TTC549 (cell line): ENCODE measurements around the gene PDLIM4.

Experiments used
- FAIRE-seq: peaks from 2 replicates; lab custom pipeline; 2012; peaks lifted over from hg19 to GRCh38; lab: Jason Lieb, UNC

PDLIM4 gene

DNA sequence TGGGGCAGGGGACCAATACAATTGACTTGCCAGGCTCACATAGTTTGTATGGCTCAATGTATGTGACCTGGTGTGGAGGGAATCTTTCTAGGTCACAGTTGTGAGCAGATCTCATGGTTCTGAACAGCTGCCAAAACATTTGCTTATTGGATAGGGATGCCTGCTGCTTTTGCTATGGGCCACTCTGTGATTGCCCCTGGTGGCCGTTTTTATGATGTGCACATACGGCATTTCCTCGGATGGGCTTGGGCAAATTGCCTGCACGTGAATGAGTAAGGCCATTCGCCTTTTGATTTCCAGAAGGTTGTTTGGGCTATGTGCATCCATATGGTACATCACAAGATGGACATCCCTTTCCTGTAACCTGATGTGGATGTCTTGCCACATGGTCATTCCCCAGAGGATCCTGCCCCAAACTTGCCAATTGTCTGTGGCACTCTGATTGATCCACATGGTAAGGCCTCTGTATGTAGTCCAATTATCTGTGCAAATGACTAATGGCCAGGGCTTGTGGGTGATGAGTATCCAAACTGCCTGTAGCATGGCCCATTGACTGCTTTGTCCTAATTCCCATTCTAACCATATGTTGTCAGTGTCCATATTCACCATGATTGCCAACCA, 26.0 kb downstream of the PDLIM4 start:
- FAIRE-seq, result no peak

DNA sequence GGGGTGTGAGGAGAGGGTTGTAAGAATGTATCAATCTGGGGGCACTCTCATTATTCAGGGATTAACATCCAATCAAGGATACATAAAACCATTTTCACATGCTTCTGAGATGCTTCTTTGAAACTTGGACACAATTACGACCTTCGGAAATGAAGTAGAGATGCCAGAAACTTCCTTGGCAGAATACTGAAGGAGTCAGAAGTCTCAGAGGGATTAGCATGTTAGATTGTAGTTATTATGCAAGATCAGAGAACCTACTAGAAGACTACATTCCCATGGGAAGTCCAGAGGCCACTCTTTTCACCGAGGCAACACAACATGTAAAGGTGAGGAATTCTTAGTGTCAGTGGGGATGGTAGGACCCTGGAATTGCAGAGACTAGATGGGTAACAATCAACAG, 31.6 kb downstream of the PDLIM4 start:
- FAIRE-seq, result no peak

DNA sequence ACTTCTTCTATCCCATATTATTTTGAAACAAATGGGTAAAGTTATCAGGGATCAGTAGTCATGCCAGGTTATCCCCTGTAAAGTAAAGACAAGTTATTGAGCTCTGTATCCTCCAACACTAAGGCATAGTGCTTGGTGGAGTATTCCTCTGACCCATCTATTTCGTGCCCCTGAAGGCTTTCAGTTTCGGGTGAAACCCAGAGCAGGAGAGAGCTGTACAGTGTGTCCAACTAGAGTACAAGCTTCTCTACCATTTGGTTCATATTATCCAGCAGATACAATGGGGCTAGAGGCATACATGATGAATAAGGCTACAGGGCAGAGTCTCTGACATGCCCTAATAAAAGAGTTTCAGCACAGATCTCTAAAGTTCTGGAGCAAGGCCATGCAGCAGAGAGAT, 33.5 kb downstream of the PDLIM4 start:
- no peak for FAIRE-seq

DNA sequence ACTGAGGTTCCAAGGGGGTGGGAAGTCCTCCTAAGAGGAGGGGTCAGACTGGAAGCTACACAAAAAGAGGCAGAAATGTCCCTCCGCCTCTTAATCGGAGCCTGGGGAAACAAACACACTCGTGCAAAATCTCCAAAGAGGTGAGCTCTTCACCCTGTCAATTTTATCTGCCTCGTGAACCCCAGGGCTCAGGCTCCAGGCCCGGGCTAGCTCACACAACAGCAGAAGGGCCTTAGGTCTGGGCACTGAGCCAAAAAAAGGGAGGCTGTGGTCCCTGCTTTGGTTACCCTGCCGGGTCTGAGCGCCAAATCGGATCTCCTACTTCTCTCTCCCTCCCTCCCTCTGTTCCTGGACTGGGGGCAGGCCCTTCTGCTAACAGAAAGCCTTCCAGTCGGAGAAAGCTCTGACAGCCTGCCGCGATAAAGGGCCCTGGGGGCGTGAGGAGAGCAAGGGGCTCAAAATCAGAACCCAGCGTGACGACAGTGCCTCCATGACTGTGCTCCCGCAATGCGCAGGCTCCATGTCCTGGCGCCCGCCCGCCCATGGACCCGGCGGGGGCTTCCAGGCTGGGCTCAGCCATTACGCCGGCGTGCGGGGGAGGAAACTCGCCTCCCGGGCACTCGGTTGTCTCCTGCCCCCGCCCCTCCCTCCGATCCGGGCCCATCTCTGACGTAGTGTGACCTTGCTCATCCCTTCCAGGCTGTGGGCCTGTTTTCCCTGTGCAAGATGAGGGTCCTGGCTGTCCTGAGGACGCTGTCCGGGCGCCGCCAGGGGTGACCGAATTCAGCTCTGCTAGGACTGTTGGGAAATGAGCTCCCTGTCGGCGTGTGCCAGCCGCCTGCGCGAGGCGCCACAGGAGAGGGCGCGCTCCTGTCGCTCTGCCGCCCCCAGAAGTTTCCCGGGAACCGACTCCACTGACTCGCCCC, 35.8 kb downstream of the PDLIM4 start:
- no peak for FAIRE-seq

DNA sequence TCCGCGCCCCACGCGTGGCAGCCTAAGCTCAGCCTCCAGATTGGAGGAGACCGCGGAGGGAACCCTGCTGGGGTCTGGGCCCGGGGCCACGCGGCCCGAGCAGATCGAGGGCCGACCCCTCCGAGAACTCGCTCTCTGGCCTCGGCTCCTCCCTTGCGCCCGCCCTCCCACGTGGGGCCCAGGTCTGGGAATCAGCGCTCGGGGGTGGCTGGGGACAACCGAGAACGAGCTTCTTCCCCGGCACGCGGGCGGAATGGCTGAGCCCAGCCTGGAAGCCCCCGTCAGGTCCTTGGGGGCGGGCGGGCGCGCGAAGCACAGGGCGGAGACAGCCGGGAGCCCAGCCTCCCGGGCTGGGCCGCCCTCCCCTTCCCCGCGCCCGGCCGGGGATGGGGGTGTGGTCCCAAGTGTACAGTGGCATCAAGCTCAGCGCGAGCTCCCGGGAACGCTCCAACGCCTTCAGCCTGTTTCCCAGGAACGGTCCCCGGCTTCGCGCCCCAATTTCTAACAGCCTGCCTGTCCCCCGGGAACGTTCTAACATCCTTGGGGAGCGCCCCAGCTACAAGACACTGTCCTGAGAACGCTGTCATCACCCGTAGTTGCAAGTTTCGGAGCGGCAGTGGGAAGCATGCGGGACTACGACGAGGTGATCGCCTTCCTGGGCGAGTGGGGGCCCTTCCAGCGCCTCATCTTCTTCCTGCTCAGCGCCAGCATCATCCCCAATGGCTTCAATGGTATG, 36.7 kb downstream of the PDLIM4 start, which contains the start of gene SLC22A4:
TSS of gene SLC22A4 (plus strand) at position 403 of the 736 bp plus-strand sequence. CDS start at position 626, 223 bp downstream.
- FAIRE-seq, result no peak

DNA sequence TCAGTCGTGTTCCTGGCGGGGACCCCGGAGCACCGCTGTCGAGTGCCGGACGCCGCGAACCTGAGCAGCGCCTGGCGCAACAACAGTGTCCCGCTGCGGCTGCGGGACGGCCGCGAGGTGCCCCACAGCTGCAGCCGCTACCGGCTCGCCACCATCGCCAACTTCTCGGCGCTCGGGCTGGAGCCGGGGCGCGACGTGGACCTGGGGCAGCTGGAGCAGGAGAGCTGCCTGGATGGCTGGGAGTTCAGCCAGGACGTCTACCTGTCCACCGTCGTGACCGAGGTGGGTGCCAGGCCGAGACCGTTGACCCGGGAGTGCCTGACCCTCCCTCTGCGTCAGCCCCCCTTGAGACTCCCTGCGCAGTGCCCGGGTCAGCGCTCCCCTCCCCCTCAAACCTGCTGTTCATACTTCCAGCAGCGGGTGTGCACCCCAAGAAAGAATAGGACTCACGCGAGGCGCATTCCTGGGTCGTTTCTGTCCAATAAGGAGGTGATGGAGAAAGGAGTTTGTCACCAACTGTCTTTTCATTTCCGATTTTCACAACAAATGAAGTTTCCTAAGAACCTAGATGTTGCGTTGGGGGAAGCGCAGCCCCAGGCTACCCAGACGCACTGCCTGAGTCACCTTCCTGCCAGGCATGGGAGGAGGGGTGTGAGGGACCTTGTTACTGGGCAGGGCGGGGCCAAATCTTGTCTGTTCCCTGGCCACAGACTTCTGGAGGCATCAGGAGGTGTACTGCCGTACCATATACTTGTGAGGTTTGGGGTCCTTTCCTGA, 37.4 kb downstream of the PDLIM4 start:
- no peak for FAIRE-seq

DNA sequence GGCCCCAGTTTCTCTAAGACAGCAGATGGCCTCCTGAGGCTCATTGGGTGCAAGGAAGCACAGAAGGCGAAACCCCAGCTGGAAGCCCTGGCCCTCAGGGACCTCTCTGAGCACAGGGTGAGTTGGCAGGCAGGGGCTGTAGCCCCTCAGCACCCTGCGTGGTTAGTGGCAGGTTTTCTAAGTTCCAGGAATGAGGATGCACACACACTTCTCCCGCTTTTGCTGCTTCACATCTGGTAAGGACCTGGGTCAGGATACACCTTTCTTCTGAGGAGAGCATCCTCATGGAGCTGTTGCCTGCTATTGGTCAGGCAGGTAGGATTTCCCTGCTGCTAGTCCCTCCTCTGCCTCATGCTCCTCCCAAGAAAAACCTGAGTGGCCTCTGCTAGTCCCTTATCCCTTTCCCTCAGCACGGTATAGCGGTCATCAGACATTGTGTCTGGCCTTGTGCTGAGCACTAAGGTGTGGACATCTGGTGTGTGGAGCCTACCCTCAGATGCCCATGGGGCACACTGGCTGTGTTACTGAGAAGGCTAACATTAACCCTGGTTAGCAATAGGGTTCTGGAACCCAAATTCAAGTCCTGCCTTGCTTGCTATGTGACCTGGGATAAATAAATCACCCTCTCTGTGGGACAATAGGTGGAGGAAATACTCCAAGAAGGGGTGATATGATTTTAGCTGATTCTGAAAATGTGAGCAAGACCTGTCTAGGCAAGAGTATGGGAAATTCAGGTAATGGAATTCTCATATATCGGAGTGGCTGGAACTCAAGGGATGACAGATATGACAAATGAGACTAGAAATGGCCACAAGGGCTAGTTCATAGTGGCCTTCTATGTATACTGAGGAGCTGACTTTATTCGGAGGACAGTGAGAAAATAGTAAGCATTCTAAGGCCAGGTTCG, 38.3 kb downstream of the PDLIM4 start:
- no peak for FAIRE-seq

DNA sequence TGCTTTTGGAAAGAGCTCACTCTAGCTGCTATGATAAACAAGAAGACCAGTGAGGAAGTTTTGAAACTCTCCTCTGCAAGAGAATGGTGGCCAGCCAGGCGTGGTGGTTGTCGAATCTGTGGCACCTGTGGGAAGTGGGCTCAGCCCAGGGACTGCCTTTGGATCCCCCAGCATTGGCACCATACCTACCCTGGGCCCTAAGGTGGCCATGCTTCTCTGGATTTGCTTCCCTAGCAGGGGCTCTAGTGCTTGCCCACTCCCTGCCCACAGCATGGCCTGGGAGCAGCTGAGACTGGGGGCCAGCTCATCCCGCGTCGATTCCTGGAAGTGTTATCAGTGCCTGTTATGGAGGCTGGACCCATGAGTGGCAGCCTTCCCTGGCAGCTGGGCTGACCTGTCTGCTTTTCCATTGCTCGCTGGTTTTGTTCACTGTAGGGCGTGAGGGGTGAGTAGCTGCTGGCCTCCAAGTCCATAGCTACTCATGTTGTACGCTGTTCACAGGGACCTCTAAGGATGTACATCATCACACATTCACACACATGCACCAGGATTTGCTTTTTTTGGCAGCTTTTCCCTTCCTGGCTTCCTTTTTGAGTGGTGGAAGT, 39.0 kb downstream of the PDLIM4 start:
- FAIRE-seq, result no peak

DNA sequence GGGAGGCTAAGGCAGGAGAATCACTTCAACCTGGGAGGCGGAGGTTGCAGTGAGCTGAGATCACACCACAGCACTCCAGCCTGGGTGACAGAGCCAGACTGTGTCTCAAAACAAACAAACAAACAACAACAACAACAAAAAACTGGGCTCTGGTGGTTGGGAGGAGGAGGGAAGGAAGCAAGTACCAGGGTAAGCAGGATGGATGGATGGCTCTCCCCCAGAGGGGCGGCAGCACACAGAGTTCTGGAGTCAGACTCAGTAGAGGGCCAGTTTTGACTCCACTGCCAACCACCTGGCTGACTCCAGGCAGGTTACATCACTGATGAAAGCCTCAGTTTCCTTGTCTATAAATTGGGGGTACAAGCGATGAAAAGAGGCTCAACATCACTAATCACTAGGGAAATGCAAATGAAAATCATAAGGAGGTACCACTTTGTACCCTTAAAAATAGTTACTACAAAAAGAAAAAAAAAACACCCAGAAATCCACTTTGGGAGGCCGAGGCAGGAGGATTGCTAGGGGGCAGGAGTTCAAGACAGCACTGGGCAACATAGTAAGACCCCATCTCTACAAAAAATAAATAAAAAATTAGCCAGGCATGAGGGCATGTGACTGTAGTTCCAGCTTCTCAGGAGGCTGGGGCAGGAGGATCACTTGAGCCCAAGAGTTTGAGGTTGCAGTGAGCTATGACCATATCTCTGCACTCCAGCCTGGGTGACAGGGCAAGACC, 39.9 kb downstream of the PDLIM4 start:
- no peak for FAIRE-seq

DNA sequence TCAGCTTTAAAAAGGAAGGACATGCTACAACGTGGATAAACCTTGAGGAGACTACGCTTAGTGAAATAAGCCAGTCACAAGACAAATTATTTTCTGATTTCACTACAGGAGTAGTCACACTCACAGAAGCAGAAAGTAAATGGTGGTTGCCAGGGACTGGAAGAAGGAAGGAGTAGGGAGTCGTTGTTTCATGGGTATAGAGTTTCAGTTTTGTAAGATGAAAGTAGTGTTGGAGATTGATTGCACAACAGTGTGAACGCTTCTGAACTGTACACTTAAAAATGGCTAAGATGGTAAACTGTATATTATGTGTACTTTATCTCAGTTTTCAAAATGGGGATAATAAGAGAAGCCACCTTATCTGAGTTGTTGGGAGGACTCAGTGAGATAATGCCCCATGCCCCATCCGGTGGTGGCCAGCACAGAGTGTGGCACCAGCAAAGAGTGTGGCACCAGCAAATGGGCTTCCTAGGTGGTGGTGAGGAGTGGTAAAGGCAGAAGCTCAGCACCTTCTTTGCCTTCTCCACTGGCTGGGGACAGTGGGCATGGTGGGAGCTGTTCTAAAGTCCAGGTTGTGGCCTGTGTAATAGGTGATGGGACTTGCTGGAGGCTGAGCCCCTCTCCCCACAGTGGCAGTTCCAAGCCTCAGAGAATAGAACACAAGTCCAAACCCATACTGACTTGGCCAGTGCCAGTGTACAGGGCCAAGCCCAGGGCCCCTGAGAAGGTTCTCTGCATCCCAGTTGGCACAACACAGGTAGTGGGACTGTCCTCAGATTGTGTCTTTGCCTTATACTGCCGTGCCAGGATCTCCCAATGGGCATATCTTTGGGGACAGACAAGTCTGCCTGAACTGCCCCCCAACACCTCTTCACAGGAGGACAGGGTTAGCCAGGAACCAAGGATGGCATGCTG, 41.1 kb downstream of the PDLIM4 start:
- no peak for FAIRE-seq

DNA sequence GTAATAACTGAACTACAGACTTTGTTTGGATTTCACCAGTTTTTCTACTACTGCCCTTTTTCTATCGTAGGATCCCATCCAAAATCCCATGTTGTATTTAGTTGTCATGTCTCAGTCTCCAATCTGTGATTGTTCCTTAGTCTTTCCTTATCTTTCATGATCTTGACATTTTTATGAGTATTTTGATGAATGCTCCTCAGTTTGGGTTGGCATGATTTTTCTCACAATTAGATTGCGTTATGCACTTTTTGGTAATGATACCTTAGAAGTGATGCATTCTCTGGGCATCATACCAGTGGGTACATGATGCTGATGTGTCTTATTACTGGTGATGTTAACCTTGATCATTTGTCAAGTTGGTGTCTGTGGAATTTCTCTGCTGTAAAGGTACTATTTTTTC, 42.4 kb downstream of the PDLIM4 start:
- no peak for FAIRE-seq

DNA sequence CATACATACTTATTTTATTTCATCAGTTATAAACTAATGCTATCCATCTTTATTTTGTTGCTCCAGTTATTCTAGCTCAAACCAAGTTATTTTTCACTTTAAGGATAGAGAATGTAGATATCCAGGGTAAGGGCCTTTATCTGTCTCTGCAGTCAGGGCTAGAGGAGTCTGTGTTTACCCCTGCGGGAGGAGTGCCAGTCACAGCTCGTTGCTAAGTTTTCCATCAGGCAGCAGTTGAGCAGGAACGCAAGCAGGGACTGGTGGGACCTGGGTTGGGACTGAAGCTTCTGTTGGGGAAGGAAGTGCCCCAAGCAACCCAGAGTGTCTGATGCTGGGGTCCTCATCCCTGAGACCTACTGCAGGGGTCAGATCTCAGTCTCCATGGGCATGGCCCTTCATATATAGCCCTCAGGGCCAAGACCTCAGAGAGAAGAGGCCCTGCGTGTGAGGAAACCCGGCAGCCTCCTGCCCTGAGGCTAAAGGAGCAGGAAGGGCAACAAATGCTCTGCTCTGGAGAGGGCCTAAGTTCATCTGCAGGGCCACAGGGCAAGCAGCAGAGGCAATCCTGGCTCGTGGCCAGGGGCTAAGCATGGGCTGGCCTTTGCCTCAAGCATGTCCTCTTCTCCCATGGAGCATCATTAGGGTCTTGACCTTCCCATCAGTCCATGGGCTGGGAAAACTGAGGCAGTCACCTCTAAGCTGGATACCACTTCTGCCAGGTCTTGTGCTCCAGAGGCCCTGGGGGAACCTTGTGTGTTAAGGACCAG, 43.3 kb downstream of the PDLIM4 start:
- FAIRE-seq, result no peak

DNA sequence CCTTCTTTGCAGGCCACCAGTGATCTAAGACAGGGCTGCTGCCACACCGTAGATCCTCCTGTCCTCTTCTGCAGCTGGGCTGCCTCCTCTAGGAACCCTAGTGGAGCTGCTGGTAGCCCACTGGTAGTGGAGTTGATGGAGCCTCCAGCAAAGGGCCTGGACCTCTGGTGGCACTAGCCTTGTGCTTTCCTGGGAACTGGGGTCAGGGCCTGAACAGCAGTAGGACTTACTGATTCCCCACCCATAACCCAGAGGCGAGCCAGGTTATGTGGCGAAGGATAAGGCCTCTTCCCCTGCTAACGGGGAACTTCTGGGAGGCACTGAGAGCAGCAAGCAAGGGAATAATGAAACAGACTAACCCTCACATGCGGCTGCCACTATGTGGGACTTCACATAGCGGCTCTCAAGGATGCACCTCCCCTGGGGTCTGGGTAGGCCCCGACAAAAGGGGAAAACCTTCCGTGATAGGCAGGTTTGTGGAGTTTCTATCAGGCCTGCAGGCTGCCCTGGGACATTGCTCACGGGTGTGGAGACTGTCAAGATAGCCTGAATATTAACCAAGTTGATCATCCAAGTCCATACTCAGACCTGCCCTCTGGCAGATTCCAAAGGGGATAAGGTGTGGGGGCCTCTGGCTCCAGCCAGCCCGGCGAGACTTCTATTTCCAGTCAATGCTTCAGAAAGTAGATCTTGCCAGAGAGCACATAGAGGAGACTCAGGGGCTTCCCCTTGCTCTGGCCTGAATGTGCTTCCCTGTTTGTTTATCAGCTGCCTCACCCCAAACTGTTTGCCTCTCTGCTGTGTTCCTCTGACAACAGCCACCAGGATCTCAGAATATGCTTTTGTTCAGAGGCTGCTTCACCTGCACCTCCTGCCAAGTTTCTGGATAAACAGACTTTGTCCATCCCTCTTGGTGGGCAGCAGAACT, 44.1 kb downstream of the PDLIM4 start:
- FAIRE-seq, result no peak

DNA sequence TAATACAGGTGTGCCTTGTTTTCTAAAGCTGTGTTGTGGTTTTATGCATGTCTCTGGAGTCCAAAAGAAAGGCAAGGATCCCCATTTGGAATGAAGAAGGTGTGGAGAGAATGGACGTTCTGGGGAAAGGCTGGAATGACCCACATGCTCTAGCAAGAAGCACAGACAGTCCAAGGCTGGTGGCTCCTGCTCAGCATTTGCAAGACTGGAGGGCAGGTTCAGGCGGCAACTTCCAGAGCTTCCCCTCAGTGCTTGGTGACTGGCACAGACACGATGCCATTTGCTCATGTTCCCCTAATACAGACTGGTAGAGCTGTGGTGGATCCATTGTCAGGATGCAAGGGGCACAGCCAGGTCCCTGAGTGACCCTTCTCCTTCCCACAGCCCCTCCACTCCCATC, 44.9 kb downstream of the PDLIM4 start:
- FAIRE-seq, result no peak

DNA sequence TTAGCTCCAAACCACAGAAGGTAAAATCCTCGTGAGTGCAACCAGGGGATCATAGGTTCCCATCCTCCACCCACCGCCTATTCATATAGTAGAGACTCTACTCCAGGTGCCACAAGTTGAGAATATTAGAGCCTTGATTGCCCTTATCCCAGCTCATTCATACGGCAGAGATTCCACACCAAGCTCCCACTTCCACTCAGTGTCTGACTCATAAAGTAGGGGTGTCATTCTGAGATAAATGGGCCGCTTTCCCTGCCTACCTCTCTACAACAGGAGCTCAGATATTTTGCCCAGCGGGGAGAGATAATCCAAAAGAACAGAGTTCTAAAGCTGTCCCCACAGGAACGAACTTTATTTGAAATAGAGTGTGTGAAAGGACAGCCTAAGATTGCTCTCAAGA, 46.1 kb downstream of the PDLIM4 start:
- no peak for FAIRE-seq

DNA sequence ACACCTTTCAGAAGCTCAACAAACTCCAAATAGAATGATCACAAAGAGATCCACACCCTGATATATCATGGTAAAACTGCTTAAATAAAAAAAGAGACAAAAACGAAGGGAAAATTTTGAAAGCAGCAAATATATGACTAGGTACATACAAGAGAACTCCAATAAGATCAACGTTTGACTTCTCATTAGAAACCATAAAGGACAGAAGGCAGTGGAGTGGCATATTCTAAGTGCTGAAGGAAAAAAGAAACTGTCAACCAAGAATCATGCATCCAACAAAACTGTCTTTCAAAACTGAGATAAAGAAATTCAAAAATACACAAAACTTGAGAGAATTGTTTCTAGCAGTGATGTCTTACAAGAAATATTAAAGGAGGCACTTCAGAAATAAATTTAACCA, 47.9 kb downstream of the PDLIM4 start:
- no peak for FAIRE-seq

DNA sequence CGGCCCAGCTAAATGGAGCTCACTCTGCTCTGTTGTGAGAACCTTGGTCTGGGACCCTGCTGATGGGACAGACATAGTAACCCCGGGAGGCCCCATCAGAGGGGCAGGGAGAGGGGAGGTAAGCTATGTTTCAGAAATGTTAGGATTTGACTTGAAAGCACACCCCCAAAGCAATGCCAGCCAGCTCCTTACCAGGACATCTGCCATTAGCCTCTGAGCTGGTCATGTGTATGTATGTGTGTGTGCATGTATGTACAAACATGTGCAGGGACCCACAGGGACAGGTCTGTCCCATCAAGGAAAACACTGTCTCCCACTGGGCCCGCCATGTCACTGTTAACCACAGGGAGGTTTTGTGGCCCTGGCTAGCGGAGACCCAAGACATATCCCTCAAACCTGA, 51.2 kb downstream of the PDLIM4 start:
- FAIRE-seq, result no peak
